Endothelial cell of hepatic sinusoid (primary cell): ENCODE results near the gene NCOA5.
"Not testable (repeated sequence)": the region's sequence is repeated elsewhere in the genome, so short reads cannot be mapped to it uniquely, and the experiment has no call there.

Source experiments
- in situ Hi-C: cut with HindIII; loops from 2 replicates; pipeline ENCODE4 v1.10.0; 2017; ENCODE audit warnings: low sequenced_read_pairs

NCOA5 gene

DNA sequence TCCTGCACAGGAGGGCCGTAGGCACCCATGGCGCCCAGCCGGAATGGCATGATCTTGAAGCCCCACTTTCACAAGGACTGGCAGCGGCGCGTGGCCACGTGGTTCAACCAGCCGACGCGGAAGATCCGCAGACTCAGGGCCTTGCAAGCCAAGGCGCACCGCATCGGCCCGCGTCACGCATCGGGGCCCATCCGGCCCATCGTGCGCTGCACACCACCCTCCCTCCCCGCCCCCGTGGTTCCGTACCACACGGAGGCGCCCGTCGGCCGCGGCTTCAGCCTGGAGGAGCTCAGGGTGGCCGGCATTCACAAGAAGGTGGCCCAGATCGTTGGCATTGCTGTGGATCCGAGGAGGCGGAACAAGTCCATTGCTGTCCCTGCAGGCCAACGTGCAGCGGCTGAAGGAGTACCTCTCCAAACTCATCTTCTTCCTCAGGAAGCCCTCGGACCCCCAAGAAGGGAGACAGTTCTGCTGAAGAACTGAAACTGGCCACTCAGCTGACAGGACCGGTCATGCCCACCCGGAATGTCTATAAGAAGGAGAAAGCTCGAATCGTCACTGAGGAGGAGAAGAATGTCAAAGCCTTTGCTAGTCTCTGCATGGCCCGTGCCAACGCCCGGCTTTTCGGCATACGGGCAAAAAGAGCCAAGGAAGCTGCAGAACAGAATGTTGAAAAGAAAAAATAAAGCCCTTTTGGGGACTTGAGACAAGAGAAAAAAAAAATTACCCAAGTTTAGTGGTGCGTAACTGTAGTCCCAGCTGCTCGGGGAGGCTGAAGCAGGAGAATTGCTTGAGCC lies 9.9 kb upstream of the NCOA5 start:
- in situ Hi-C loops = no loop called here

DNA sequence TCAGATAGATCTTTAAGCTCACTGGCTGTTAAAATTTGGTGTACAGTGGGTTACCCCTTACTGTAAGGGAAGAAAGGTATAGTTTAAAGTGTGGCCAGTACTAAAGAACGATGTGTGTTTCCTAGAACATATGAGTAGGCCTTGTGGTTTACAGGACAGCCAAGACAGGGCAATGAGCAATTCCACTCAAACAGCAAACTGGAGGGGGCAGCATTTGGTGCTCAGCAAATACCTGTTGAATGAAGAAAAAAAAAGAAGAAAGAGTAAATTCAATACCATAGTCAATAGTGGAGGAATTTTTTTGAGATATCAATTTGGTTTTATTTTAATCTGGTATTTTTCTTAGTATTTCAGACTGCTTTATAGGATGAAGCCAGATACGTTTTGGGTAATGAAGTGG lies 3.8 kb upstream of the NCOA5 start:
- in situ Hi-C loops = no loop called here

DNA sequence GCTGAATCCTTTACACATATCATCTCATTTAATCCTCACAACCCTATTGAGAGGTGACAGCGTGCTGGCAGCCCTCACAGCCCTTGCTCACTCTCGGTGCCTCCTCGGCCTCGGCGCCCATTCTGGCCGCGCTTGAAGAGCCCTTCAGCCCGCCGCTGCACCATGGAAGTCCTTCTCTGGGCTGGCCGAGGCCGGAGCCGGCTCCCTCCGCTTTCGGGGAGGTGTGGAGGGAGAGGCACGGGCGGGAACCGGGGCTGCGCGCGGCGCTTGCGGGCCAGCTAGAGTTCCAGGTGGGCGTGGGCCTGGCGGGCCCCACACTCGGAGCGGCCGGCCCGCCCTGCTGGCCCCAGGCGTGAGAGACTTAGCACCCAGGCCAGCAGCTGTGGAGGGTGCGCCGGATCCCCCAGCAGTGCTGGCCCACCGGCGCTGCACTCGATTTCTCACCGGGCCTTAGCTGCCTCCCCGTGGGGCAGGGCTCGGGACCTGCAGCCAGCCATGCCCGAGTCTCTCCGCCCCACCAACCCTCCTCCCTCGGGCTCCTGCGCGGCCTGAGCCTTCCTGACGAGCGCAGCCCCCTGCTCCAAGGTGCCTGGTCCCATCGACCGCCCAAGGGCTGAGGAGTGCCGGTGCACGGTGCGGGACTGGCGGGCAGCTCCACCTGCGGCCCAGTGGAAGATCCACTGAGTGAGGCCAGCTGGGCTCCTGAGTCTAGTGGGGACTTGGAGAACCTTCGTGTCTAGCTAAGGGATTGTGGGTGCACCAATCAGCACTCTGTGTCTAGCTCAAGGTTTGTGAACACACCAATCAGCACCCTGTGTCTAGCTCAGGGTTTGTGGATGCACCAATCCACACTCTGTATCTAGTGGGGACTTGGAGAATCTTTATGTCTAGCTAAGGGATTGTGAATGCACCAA lies 2.1 kb upstream of the NCOA5 start:
- in situ Hi-C loops = not testable (repeated sequence)

DNA sequence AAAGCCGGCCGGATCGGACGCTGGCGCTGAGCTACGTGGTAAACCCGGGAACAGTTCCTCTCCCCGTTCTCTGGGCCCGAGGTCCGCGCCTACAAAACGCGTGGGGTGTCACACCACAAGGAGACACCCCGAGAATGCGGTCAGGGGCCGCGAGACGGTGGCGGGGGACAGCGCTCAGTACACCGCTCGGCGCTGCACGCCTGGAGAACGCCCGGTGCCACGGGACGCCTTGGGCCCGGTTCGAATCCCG lies 670 bp downstream of the NCOA5 start:
- in situ Hi-C loops = no loop called here

DNA sequence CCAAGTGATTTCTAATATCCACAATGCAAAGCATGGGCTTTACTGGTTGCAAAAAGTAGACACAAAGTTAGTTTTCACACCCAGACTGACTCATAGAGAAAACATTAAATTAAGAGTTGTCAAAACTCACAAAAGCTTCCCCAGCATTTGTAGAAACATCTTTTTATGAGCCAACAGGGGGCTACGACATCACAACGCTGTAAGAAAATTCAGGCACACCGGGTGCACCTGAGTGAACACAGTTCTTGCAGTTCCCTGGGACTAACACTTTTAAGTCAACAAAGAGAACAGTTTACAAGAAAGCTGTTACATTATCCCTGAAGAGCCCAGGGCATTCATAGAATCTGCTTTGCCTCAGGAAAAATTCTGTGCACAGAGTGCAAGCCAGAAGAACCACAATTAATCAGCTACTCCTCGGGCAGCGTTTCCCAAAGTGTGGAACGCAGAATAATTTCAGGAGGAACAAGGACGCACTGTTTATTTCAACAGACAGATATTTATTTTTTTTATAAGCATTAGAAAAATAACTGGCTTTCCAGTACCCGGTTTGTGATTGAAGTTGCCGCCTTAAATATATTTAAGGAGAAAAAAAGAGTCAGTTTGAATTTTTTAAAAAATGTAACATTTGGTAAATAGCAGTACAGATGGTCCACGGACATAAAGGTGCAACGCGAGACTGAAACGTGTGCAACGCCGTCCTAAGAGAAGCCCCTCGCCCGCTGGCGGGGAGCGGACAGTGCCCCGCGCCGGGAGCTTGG lies 1.2 kb downstream of the NCOA5 start:
- in situ Hi-C loops = no loop called here

DNA sequence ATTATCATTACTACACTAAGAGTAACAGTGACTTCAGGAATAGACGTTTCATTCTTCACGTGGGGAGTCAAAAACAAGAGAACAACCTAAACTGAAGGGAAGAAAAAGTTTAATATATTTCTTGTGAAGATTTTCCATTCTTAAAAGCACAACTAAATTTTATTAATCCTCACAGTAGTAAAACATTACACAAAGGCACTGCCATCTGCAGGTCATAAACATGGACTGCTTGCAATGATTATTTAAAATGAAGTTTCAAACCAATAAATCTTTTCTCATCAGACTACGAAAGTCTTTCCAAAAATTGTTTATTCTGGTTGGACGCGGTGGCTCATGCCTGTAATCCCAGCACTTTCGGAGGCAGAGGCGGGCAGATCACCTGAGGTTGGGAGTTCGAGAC lies 2.6 kb downstream of the NCOA5 start:
- in situ Hi-C loops = no loop called here

DNA sequence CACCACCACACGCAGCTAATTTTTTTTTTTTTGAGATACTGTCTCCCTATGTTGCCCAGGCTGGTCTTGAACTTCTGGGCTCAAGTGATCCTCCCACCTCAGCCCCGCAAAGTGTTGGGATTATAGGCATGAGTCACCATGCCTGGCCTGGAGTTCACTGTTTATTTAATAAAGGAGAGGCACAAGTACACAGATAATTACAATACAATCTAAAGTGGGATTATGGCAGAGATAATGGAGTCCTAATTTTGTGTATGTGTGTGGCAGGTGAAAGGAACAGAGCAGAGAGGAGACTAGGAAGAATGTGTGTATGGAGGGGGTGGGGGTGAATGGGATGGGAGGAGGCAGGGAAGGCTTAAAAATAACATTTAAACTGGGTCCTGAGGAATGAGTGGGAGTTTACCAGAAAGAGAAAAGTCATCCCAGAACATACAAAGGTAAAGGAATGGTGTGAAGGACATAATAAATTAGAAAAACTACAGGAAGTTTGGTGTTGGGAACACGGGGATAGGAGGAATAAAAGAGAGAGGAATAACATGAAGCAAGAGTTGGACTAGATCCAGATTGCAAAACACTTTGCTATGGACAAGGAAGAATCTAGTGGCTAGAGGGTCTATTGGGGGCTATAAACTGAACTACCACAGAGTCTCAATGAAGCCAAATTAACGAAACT lies 4.4 kb downstream of the NCOA5 start:
- in situ Hi-C loops = no loop called here

DNA sequence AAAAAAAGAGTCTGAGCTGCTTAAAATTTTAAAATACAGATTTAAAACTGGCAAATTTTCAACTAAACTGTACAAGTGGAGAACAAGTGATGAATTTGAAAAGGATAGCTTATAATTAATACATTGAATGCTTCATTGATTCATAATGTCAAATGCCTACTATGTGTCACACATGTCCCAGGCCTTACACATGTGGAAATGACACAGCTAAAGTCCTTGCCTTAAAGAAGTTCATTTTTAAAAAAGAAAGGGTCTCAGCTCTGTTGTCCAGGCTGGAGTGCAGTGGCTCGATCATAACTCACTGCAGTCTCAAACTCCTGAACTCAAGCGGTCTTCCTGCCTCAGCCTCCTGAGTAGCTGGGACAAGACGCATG lies 5.0 kb downstream of the NCOA5 start:
- in situ Hi-C loops = no loop called here

DNA sequence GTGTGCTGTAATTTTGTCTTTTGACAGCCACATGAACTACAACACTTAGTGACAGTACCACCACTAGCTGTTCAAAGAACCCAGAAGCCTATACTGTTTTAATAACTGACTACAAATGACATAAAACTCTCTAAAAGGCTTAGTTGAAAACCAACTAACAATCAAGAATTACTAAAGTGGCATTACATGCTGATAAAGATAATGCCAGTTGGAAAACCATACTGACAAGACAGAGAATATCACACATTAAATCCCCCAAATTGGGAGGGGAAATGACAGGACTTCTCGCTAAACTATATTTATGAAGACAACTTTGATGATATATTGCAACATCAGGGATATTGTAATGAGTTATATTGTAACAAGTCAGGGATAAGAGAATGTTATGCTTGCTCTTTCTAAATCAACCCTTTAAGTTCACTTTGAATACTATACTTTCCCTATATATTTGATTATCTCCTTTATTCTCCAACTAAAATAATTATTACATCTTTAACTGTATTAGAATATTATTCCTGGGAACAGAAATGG lies 6.2 kb downstream of the NCOA5 start:
- in situ Hi-C loops = no loop called here

DNA sequence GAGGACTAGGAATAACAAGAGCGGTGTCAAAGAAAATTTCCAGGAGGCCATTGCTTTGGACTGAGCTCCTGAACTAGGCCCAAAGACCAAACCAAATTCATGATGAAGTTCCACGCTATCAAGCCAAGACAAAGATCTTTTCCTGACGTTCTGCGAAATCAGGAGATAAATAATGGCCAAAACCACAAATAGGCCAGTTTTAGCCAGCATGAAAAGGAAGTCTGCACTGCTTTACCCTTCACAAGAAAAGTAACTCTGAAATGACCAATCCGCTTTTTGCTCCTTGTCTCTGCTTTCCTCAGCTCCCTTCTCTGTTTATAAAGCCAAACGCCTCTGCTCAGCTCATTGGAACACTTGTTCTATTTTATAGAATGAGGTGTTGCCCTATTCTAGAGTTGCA lies 6.7 kb downstream of the NCOA5 start:
- in situ Hi-C loops = no loop called here

DNA sequence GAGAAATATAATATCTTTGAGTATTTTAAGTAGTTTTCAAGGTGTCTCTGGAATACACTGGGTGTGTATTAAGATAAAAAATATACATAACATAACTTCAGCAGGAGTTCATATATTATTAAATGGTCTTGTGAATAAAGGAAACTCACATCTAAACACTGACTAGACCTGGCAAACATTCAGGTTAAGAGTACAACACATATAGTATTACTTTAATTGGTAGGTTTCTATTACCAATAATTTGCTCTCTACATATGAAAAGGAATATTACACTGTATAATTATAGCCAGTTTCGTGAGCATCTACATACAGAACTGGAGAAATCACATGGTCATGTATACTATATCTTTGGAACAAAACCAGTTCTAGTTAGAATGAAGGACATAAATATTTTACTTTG lies 8.7 kb downstream of the NCOA5 start:
- in situ Hi-C loops = no loop called here

DNA sequence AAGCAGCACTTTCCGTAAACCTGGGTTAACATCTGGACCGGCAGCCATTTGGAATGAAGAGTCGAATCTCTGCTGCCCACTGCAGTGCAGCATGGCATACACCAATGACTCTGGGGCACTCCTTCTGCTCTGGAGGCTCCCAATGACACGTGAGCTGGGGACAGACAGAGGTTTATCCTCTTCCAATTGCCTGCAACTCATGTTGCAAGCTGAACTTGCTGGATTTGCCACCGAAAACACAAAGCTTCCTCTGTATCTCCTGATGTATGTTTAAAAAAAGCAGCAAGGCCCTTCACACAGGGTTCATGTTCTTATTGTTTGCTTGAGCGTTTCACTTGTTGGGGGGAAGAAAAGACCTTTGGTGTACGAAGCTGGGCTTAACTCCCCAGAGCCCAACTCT lies 10.8 kb downstream of the NCOA5 start:
- in situ Hi-C loops = loop anchor here (5.0 kb wide), 1 partner anchor 33 kb away; no protein-coding TSS in a partner anchor

DNA sequence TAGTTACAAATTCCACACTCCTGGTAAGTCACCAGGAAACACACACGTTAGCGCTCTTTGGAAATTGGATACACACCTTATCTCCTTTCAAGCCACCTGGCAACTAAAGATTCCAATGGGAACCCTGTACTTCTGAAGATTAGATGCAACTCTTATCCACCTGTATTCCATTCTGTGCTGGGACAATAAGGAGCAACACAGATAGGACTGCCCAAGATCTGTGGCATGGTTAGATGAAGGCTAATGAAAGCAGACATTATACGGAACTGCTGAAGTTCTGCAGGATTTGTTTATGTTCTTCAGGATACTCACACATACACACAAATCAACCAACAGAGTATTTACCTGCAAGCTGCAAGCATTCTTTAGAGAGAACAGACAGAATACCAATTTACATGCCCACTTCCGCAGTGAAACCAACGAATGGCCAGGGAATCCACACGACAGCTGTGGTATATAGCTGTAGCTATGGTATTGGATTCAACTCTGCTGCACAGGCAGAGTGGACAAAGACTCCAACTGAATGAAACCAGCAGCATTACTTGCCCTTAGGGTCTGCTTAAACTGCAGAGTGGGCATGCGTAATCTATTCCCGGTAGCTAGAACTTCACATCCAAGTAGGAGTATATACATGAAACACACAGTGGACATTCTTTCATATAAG lies 12.0 kb downstream of the NCOA5 start:
- in situ Hi-C loops = loop anchor here (5.0 kb wide), 1 partner anchor 35 kb away; no protein-coding TSS in a partner anchor

DNA sequence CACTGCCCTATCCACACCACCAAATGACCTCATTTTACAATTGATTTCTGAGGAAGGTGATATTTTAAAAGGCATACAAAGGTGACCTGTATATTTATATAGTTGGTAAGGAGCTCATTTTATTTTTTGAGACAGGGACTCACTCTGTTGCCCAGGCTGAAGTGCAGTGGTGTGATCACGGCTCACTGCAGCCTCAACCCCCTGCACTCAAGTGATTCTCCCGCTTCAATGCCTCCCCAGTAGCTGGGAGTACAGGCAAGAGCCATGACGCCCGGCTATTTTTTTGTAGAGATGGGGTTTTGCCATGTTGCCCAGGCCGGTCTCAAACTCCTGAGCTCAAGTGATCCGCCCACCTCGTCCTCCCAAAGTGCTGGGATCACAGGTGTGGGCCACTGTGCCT lies 13.0 kb downstream of the NCOA5 start:
- in situ Hi-C loops = loop anchor here (5.0 kb wide), 1 partner anchor 35 kb away; no protein-coding TSS in a partner anchor

DNA sequence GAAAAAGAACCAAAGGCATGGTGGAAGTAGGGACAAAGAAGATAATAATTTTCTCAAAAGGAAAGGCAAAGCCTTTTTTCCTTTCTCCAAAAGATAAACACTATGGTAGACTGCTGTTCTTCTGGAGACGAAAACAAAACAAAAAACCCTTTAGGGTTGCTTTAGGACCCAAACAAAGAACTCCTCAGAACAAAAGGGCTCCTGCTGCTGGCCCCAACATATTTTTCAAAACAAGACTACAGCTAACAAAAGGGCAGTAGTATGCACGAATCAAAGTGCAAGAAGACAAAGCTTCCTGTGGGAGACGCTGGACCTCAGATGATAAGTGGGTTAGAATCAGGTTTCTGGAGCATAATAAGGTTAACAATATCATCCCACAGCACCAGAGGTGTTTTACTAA lies 15.8 kb downstream of the NCOA5 start:
- in situ Hi-C loops = no loop called here

DNA sequence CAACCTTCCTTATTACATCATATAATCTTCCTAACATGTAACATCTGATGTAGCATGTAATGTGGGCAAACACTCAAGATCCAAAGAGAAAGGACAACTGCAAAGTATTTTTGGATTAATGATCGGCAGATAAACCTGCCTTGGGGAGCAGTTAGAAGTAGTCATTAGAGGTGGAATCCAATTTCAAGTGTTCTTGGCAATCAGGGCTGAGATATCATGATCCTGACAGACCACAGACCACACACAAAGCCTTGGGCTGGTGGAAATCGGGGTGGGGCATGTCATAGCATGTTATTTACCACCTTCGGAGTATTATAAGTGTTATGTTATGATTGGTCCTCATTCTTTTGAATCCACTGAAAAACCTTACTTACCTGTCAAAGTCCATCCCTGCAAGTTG lies 16.3 kb downstream of the NCOA5 start:
- in situ Hi-C loops = no loop called here

DNA sequence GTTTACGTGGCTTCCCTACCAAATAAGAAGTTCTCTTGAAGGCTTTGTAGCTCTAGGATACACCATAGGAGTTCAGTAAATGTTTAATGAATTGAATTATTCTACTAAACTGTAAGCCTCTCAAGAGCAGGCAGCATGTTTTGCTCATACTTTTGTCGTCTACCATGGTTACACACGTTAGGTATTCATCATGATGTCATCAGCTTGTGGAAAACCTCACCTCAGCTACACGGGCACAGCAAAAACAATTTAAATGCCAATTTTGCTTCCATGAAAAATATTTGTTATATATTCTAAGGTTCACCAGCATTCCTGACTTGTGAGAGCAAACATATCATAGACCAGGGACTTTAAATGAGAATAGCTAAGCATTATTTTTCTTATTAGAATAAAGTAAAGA lies 16.7 kb downstream of the NCOA5 start:
- in situ Hi-C loops = no loop called here

DNA sequence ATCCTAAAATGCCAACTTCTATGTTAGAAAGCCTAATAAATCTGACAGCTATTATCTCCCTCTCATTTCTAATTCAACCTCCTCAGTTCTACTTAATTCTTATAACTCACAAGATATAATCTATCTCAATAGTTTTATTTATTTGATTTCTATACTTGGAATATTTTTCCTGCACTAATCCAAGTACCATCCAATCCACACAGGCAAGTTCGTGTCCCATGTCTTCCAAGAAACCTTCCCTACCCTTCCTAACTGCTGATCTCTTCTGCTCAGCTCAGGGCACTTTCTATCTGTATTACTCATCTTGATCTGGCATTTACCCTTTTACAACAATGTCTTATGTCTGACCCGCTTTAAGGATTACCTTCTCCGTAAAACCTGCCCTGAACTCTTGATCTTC lies 18.2 kb downstream of the NCOA5 start:
- in situ Hi-C loops = no loop called here

DNA sequence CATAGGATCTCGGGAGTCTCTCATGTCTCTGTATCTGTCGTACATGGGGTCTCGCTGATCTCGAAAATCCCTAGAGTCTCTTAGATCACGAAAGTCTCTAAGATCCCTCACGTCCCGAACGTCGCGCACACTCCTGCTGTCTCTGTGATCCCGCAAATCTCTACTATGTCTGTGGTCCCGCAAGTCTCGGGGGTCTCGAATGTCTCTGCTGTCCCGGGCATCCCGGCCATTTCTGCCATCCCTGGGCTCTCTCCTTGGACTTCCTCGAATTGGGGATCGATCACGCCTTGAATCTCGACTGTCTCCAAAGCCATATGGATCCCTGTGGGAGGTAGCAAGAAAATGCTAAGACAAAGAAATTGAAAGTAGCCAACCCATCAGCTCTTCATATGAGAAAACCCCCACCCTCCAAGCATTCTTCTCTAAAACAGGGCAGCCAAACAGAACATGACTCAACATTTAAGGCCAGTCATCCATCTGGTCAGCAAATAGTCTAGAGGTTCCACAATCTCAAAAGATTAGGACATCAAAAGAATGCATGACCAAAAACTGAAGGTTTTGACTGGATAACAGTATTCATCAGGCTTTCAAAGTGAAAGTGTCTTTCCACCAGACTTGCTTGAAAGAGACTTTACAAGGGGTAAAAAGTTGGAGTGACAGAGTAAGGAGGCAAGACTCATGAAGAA lies 19.4 kb downstream of the NCOA5 start:
- in situ Hi-C loops = no loop called here

DNA sequence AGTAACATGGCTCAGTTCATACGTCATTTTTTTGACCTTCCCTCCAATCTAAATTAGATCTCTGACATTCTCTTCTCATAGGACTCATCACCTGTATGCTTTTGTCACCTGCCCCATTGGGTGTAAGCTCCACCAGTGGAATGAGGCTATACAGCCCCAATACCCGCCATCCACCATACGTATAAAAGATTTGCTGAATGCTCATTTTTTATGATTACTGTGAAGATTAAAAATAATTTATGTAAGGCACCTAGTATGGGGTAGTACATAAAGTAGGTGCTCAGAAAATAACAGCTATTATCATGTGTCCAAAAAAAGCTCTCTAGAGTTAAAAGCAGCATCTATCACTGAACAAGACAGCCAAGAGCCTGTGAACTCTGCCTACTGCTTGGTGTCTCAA lies 24.1 kb downstream of the NCOA5 start:
- in situ Hi-C loops = no loop called here
